ENCODE results near the gene CYB561D2.

DNA sequence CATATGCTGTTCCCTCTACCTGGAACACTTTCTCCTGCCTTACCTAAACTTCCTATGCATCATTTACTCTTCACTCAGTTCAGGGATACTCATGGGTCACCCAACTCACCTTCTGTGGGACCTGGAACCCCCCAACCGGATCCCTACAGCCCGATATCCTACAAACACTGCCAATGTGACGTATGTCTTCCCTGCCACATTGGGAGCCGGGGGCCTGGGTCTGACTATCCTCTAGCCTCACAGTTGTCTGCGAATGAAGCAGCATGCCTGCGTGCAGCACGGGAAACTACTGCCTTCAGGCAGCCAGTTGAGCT, 492 bp upstream of the CYB561D2 start:
- TF ChIP-seq, protein P1, sequence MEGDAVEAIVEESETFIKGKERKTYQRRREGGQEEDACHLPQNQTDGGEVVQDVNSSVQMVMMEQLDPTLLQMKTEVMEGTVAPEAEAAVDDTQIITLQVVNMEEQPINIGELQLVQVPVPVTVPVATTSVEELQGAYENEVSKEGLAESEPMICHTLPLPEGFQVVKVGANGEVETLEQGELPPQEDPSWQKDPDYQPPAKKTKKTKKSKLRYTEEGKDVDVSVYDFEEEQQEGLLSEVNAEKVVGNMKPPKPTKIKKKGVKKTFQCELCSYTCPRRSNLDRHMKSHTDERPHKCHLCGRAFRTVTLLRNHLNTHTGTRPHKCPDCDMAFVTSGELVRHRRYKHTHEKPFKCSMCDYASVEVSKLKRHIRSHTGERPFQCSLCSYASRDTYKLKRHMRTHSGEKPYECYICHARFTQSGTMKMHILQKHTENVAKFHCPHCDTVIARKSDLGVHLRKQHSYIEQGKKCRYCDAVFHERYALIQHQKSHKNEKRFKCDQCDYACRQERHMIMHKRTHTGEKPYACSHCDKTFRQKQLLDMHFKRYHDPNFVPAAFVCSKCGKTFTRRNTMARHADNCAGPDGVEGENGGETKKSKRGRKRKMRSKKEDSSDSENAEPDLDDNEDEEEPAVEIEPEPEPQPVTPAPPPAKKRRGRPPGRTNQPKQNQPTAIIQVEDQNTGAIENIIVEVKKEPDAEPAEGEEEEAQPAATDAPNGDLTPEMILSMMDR (IDR thresholded peaks at IDR 0.05 in 4 of 5, conservative IDR thresholded peaks at IDR 0.05 in 1 of 5) = no peak
- TF ChIP-seq POLR2A (IDR thresholded peaks at IDR 0.05) = no peak

All from gastrocnemius medialis (tissue), 4 donors.